ENCODE measurements around the gene REV1.

Gene REV1

GRCh38 chr2:99388892-99389291 is 100.9 kb downstream of the REV1 start:
- DNase-seq (ENCODE audit: low read depth), result no peak
- no peak overlapping the region for H3K4me3 ChIP-seq (ENCODE audit: low read depth, low read length)
- TF ChIP-seq, protein P1, sequence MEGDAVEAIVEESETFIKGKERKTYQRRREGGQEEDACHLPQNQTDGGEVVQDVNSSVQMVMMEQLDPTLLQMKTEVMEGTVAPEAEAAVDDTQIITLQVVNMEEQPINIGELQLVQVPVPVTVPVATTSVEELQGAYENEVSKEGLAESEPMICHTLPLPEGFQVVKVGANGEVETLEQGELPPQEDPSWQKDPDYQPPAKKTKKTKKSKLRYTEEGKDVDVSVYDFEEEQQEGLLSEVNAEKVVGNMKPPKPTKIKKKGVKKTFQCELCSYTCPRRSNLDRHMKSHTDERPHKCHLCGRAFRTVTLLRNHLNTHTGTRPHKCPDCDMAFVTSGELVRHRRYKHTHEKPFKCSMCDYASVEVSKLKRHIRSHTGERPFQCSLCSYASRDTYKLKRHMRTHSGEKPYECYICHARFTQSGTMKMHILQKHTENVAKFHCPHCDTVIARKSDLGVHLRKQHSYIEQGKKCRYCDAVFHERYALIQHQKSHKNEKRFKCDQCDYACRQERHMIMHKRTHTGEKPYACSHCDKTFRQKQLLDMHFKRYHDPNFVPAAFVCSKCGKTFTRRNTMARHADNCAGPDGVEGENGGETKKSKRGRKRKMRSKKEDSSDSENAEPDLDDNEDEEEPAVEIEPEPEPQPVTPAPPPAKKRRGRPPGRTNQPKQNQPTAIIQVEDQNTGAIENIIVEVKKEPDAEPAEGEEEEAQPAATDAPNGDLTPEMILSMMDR (IDR thresholded peaks at IDR 0.05; ENCODE audit: low read depth, low read length, missing control alignments), result no peak

DNA sequence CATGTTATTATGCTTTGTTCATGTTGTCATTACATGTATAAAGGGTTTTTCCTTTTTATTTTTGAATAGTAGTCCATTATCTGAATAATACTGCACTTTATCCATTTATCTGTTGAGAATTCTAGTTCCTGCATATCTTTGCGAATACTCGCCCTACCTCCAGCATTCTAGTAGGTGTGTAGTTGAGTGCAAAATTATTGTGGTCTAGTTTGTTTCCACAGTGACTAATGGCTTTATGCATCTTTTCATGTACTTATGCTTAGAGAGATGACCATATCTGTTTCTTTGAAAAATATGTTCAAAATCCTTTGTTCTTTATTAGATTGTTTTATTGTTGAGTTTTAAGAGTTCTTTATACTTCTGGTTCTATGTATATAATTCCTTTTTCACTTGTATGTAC is 103.8 kb downstream of the REV1 start:
- TF ChIP-seq, protein P1 (IDR thresholded peaks at IDR 0.05; ENCODE audit: low read depth, low read length, missing control alignments), result no peak
- DNase-seq (ENCODE audit: low read depth), result no peak
- H3K4me3 ChIP-seq (ENCODE audit: low read depth, low read length), result no peak overlapping the region

GRCh38 chr2:99382143-99382542 is 107.7 kb downstream of the REV1 start:
- no peak overlapping the region for H3K4me3 ChIP-seq (ENCODE audit: low read depth, low read length)
- DNase-seq (ENCODE audit: low read depth), result no peak
- TF ChIP-seq, protein P1 (IDR thresholded peaks at IDR 0.05; ENCODE audit: low read depth, low read length, missing control alignments), result no peak

DNA sequence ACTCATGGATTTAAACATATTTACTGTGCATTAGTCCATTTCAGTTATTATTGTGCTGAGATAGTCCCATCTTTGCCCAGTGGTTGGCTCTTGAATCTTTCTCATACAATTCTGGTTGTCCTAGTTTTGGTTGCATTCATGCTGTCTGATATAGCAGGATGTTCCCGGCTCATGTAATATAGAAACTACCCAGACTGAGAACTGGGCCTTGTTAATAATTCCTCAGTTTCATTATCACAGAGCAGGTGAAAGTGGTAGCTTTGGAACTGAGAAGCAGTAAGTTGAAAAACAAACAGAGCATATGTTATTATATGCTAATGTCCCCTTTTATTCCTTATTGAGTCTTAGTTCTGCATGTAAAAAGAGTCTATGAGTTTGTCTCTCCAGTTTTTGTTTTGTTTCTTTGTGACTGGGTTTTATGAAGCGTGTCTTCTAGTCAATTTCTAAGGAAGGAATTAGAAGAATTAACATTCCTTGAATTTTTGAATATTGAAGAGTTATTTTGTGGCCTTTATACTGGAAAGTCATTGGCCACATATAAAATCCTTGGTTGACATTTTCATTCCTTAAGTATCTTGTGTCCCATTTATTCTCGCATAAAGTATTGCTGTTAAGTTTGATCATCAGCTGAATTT is 109.3 kb downstream of the REV1 start:
- no peak for DNase-seq (ENCODE audit: low read depth)
- TF ChIP-seq, protein P1 (IDR thresholded peaks at IDR 0.05; ENCODE audit: low read depth, low read length, missing control alignments), result no peak
- H3K4me3 ChIP-seq (ENCODE audit: low read depth, low read length), result no peak overlapping the region

DNA sequence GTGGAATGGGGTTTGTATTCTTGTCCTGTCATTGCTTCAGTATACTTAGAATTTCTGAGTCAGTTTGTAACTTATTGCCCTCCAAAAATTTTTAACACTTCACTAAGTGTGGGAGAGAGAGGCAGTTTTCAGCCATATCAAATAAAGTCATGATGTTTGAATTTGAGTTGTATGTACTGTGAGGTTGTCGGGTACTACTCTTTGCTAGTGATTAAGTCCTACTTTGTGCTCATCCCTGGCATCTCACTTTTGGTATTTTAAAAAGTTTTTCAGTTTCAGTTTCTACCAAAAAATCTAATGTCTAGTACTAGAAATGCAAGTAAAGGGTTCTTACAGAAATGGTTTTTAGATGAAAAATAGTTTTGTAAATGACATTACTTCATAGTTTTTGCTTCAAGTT is 111.9 kb downstream of the REV1 start:
- TF ChIP-seq, protein P1 (IDR thresholded peaks at IDR 0.05; ENCODE audit: low read depth, low read length, missing control alignments), result no peak
- no peak overlapping the region for H3K4me3 ChIP-seq (ENCODE audit: low read depth, low read length)
- no peak for DNase-seq (ENCODE audit: low read depth)

GRCh38 chr2:99376254-99376864 is 113.5 kb downstream of the REV1 start:
- no peak overlapping the region for H3K4me3 ChIP-seq (ENCODE audit: low read depth, low read length)
- DNase-seq (ENCODE audit: low read depth), result no peak
- TF ChIP-seq, protein P1 (IDR thresholded peaks at IDR 0.05; ENCODE audit: low read depth, low read length, missing control alignments), result no peak

DNA sequence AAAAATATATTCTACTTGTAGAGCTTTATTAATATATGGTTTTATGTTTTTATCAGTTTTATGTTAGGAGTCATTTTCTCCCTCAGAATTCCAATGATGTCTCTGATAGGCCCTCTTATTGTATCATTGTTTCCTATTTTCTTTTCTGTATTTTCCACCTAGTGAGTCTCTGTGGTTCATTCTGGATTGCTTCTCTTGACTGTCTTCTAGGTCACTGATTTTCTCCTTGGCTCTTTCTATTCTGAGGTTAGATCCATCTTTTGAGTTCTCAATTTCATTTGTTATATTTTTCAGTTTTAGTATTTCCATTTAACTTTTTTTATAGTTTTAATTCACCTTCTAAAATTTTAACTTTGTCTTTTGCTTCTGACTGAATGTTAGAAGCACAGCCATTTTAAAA is 115.1 kb downstream of the REV1 start:
- TF ChIP-seq, protein P1 (IDR thresholded peaks at IDR 0.05; ENCODE audit: low read depth, low read length, missing control alignments), result no peak
- no peak overlapping the region for H3K4me3 ChIP-seq (ENCODE audit: low read depth, low read length)
- DNase-seq (ENCODE audit: low read depth), result no peak
